Thymus (tissue), 11 donors: ENCODE data around the gene TNNC1. TPM values are rescaled to one million over a fixed set of nuclear protein-coding genes. Genes with fewer than 3 reads are reported as not detected.

Experiments
- DNase-seq, 9 donors: peaks; one replicate each; pipeline ENCODE4 v3.0.0-alpha.2; 2013; ENCODE audit warnings: low spot score in 9 of 9, low read depth in 6 of 9, missing footprints in 1 of 9
- H3K27ac ChIP-seq, 2 donors: one replicate each; pipeline ENCODE4 v1.5.1; 2013; ENCODE audit warnings: control low read depth in 1 of 2, low read depth in 1 of 2, low read length in 1 of 2, mild to moderate bottlenecking in 1 of 2, moderate library complexity in 1 of 2
- H3K27me3 ChIP-seq, 2 donors: one replicate each; pipeline ENCODE4 v1.5.1; 2013; ENCODE audit warnings: low read length in 1 of 2; ENCODE audit not compliant: control insufficient read depth in 2 of 2, insufficient read depth in 1 of 2
- H3K36me3 ChIP-seq, 2 donors: one replicate each; pipeline ENCODE4 v1.5.1; 2013; ENCODE audit warnings: low read length in 1 of 2, mild to moderate bottlenecking in 1 of 2, moderate library complexity in 1 of 2; ENCODE audit not compliant: control insufficient read depth in 2 of 2, insufficient read depth in 2 of 2
- H3K4me1 ChIP-seq, 2 donors: one replicate each; pipeline ENCODE4 v1.5.1; 2013; ENCODE audit warnings: low read length in 2 of 2; ENCODE audit not compliant: control insufficient read depth in 2 of 2, insufficient read depth in 2 of 2
- H3K4me3 ChIP-seq, 2 donors: one replicate each; pipeline ENCODE4 v1.5.1; 2013; ENCODE audit warnings: low read length in 2 of 2, control low read depth in 1 of 2, mild to moderate bottlenecking in 1 of 2
- H3K9me3 ChIP-seq, 2 donors: one replicate each; pipeline ENCODE4 v1.5.1; 2013; ENCODE audit warnings: low read length in 1 of 2, mild to moderate bottlenecking in 1 of 2; ENCODE audit not compliant: control insufficient read depth in 2 of 2, insufficient read depth in 1 of 2
- WGBS: extraction: QIAGEN DNeasy Blood & Tissue Kit; methylation state at CpG from one replicate; pipeline ENCODE4 v1.1.7; 2013; 5-methylcytosine and 5-hydroxymethylcytosine counted together
- polyA plus RNA-seq: library from polyadenylated mRNA; stranded (reverse); fragments of 200-250 nt; gene quantifications from one replicate; pipeline ENCODE4 v1.2.3, GENCODE V29; 2013
- total RNA-seq: library from RNA; stranded (reverse); fragments of 120-200 nt; gene quantifications from one replicate; pipeline ENCODE4 v1.2.4, GENCODE V29; 2013
- donor health status: healthy.

TNNC1 gene
- total and polyA plus RNA-seq, 2 donors: 5.5 to 10.2 TPM

DNA sequence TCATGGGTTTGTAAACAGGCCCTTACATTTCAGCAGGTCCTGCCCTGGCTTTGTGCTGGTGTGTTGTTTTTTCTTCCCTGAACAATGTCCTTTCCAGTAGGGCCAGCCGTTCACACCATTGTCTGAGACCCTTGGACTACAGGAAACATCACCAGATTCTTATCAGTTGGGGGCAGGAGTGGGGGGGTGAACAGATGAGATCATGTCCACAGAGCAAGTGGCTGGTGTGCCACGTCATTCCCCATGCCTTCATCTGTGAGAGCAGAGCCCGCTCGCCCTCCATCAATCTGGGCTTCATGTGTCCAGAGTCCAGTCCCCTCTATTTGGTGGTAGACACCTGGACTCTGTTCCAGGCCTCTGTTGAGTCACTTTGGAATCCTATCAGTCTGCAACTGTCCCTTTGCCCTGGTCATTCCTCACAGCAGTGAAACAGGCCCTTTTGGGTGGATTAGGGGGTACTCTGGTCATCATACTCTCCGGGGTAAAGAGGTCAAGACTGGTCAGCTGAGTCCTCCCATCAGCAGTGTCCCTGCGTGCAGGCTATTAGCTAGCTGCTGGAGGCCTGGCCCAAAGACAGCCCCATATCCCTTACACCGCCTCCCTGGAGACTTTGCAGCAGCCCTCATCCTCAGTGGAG lies 23.9 kb downstream of the TNNC1 start:
- Histone ChIP-seq H3K4me1 (no peaks in the 10 kb centered on the region), H3K4me3 (no peak overlapping the region), H3K27ac (no peak overlapping the region), H3K9me3 (no peaks in the 10 kb centered on the region), H3K27me3 (no peaks in the 10 kb centered on the region), H3K36me3 (no peaks in the 10 kb centered on the region)
- WGBS: 91% methylated on average over 7 of the region's 7 CpGs
- DNase-seq: no peak

DNA sequence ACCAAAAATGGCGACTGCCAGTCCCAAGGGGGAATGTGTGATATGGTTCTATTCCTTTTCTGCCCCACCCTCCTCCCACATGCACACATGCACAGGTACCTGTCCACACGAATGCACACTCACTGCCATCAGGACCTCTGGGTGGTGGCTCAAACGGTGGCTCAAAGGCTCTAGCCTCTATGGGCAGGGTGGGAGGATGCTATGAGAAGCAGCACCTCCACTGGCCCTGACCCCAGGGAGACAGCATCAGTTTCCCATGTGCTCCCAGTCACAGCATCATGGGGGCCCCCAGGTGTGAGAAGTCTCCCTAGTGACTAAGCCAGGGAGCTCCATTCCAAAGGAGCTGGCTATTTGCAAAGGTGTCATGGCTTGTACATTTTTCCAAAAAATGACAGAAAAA lies 24.8 kb downstream of the TNNC1 start:
- Histone ChIP-seq H3K9me3 (no peaks in the 10 kb centered on the region), H3K4me1 (no peaks in the 10 kb centered on the region), H3K27me3 (no peaks in the 10 kb centered on the region), H3K36me3 (no peaks in the 10 kb centered on the region), H3K27ac (no peak overlapping the region), H3K4me3 (no peak overlapping the region)
- DNase-seq: no peak
- WGBS: 58% methylated on average over 3 of the region's 3 CpGs

DNA sequence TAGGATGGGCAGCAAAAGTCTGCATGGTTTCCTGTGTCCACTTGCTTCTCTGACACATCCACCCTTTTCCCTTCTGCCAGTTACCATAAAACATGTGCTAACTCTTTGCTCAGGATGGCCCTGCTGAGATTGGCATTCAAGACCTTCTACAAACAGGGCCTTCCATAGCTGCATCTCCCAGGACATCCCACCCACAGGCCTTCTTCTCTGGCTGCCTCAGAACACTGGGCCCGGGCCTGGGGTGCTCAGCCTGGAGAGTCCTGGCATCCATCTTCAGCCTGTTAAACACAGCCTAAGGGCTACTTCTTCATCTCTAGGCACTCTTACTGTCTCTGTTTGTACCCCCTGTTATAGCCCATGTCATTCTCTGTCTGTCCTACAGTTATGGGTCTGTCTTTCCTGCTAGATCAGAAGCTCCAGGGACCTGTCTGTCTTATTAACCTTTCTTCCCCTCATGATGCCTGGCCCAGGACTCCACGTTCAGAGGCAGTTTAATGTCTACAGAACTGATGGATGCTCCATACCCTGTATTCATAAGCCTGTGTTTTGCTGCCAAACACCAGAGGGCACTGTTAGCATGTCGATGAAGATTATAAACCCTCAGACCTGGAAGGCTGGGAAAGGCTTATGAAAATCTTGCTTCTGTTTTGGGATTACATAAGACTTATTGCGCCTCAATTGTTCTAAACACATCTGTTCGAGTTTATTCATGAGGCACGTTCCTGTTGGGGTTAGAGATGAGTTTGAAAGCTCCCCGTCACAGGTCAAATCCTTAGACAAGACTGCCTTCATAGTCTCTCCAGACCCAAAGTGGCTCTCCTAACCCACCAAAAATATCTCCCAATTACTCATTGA lies 25.5 kb downstream of the TNNC1 start:
- DNase-seq: peak in 3 of 9 donors; percentile 35 to 57 (median 50)
- H3K4me3 ChIP-seq: no peak overlapping the region
- no peaks in the 10 kb centered on the region for H3K4me1 ChIP-seq
- WGBS: 35% methylated on average over 7 of the region's 7 CpGs
- H3K36me3 ChIP-seq: no peaks in the 10 kb centered on the region
- H3K27me3 ChIP-seq: no peaks in the 10 kb centered on the region
- no peaks in the 10 kb centered on the region for H3K9me3 ChIP-seq
- H3K27ac ChIP-seq: no peak overlapping the region

DNA sequence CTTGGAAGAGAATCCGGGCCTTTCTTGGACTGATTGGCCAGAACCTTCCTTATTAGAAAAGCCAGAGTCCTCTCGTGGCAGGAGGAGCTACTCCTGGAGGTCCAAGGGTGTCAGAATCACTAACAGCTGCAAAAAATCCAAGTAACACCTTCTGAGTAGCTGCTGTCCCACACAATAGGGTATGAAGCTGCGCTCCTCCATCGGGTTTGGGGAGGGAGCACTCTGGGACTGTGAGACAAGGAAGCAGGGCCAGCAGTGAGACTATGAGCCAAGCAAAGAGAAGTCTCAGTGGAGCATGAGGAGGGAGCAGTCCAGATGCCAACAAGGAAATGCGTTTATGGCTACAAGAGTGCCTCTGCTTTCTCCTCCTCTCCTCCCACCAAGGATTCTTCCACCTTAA lies 30.7 kb downstream of the TNNC1 start:
- Histone ChIP-seq H3K4me1 (peaks cover 0 to 12% of the 10 kb centered on the region in 2 donors), H3K36me3 (no peaks in the 10 kb centered on the region), H3K4me3 (no peak overlapping the region), H3K27me3 (no peaks in the 10 kb centered on the region), H3K9me3 (no peaks in the 10 kb centered on the region), H3K27ac (no peak overlapping the region)
- no peak for DNase-seq
- 90% methylated on average over 5 of the region's 5 CpGs for WGBS

DNA sequence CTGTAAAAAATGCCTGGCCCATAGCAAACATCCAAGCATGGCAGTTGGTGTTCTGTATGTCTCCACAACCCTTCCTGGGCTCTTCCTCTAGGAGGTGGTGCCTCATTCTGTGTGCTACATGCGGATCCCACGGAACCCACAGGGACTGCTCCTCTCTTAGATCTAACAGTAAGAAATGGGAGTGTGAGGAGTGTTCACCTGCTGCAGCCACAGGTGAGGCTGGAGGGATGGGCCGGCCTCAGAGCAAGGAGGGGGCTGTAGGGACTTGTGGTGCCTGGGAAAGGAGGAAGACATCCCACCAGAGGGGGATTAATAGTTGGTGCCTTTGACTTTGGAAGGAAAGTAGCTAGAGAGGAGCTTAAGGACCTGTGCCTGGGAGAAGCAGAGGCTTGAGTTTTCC lies 31.2 kb downstream of the TNNC1 start:
- Histone ChIP-seq H3K27ac (no peak overlapping the region), H3K36me3 (no peaks in the 10 kb centered on the region), H3K27me3 (no peaks in the 10 kb centered on the region), H3K4me3 (no peak overlapping the region), H3K9me3 (no peaks in the 10 kb centered on the region), H3K4me1 (peaks cover 0 to 12% of the 10 kb centered on the region in 2 donors)
- WGBS: 97% methylated on average over 3 of the region's 3 CpGs
- no peak for DNase-seq

DNA sequence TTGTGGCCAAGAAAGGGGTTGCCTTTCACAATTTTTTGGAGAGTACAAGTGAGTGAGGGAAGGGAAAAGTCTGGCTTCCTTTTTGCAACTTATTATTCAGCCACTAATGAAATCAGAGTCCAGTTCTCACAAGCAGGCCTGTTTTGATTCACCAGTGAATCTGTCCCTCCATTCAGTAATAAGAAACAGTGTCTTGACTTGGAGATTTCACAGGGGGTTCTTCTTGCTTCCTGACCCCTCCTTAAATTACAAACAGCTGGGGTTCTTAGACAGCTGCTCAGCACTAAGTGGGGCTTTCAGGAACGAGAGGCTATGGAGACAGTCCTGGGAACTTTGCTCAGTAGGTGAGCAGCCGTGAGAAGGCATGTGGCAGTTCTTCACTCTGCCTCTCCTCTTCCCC lies 33.5 kb downstream of the TNNC1 start:
- Histone ChIP-seq H3K27me3 (no peaks in the 10 kb centered on the region), H3K4me3 (no peak overlapping the region), H3K36me3 (peaks cover 0 to 3% of the 10 kb centered on the region in 2 donors), H3K9me3 (no peaks in the 10 kb centered on the region), H3K4me1 (peaks cover 0 to 12% of the 10 kb centered on the region in 2 donors), H3K27ac (no peak overlapping the region)
- DNase-seq: no peak
- WGBS: over 99% methylated on average over 2 of the region's 2 CpGs

DNA sequence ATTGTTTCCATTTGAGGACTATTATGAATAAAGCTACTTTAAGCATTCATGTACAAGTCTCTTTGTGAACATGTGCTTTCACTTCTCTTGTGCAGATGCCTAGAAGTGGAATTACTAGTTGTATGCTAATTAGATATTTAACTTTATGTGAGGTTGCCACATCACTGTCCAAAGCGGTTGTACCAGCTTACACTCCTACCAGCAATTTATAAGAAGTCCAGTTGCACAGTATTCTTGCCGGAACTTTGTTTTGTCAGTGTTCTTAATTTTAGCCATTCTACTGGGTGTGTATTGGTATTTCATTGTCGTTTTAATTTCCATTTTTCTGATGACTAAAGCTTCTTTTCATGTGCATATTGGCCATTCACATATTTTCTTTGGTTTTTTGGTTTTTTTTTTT lies 38.0 kb downstream of the TNNC1 start:
- peaks cover 12 to 17% of the 10 kb centered on the region in 2 donors for H3K4me1 ChIP-seq
- no peaks in the 10 kb centered on the region for H3K9me3 ChIP-seq
- H3K36me3 ChIP-seq: peaks cover 0 to 15% of the 10 kb centered on the region in 2 donors
- 99% methylated on average over 3 of the region's 3 CpGs for WGBS
- H3K27ac ChIP-seq: no peak overlapping the region
- no peak for DNase-seq
- no peak overlapping the region for H3K4me3 ChIP-seq
- H3K27me3 ChIP-seq: no peaks in the 10 kb centered on the region

DNA sequence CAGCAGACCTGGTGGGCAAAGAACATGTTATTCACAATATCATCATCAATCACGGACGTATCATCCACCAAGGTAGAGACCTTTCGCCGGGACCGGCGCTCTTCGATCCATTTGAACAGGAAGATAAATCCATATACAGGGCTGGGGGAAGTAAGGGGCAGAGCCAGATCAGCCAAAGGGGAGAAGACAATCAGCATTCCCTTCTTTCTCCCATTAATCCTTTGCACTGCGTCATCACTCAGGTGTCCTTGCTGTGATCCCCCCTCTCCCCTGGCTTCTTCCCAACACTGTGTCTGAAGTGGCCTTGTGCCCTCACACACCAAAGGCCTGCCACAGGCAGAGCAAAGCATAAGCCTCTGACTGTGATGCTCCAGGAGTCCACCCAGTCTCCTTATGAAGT lies 45.4 kb downstream of the TNNC1 start:
- no peak for DNase-seq
- H3K4me1 ChIP-seq: peaks cover 18 to 38% of the 10 kb centered on the region in 2 donors
- peaks cover 47 to 58% of the 10 kb centered on the region in 2 donors for H3K36me3 ChIP-seq
- 98% methylated on average over 8 of the region's 8 CpGs for WGBS
- H3K27ac ChIP-seq: no peak overlapping the region
- H3K9me3 ChIP-seq: no peaks in the 10 kb centered on the region
- no peak overlapping the region for H3K4me3 ChIP-seq
- H3K27me3 ChIP-seq: no peaks in the 10 kb centered on the region

DNA sequence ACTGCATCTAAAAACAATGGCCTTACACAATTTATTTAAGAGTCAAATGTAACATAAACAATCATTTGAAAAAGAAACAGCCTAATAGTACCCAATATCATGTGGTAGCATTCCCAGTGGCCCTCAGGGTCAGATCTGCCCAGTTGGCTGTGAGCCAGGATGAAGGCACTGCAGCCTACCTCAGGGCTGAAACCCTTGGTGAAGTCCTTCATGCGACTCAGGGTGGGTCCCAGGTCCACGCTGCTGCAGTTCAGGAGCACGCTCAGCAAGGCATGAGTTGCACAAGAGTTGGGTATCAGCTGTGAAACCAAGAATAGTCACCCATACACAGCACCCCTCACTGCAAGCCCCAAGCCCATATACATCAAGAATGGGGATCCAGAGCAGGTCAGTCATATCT lies 46.1 kb downstream of the TNNC1 start:
- Histone ChIP-seq H3K27ac (no peak overlapping the region), H3K9me3 (no peaks in the 10 kb centered on the region), H3K27me3 (no peaks in the 10 kb centered on the region), H3K4me1 (peaks cover 18 to 38% of the 10 kb centered on the region in 2 donors), H3K36me3 (peaks cover 54 to 60% of the 10 kb centered on the region in 2 donors), H3K4me3 (no peak overlapping the region)
- 97% methylated on average over 3 of the region's 3 CpGs for WGBS
- no peak for DNase-seq
